HG03095 (cell line): ENCODE data around the gene HSD11B1L.

Experiments
- ATAC-seq: cut with Tn5 transposase; IDR thresholded peaks from one replicate; pipeline ENCODE4 v1.9.1; 2021; ENCODE audit warnings: moderate library complexity; ENCODE audit not compliant: unreplicated experiment

HSD11B1L gene

GRCh38 chr19:5680437-5681368 lies at the start of gene HSD11B1L, which contains the start of gene MICOS13:
TSS of gene HSD11B1L (plus strand) at chr19:5681027. CDS start at chr19:5684833, 3,806 bp downstream.
TSS of gene MICOS13 (minus strand) at chr19:5680516. CDS start at chr19:5680486, 30 bp downstream.
- peak; percentile 82 for ATAC-seq

- no peak for ATAC-seq
Measured at GRCh38 chr19:5631567-5632240, 49.1 kb upstream of the HSD11B1L start.

- no peak for ATAC-seq
Measured at GRCh38 chr19:5632241-5632612, 48.6 kb upstream of the HSD11B1L start.

GRCh38 chr19:5632657-5633056 lies 48.2 kb upstream of the HSD11B1L start:
- no peak for ATAC-seq

GRCh38 chr19:5635427-5635826 lies 45.4 kb upstream of the HSD11B1L start:
- no peak for ATAC-seq

- no peak for ATAC-seq
Measured at GRCh38 chr19:5637971-5638370, 42.9 kb upstream of the HSD11B1L start.

- ATAC-seq, result no peak
Measured at GRCh38 chr19:5641171-5641570, 39.7 kb upstream of the HSD11B1L start.

- no peak for ATAC-seq
Measured at GRCh38 chr19:5642204-5642603, 38.6 kb upstream of the HSD11B1L start.

- ATAC-seq, result no peak
Measured at GRCh38 chr19:5643060-5643459, 37.8 kb upstream of the HSD11B1L start.

GRCh38 chr19:5644037-5644436 lies 36.8 kb upstream of the HSD11B1L start:
- ATAC-seq, result no peak

- no peak for ATAC-seq
Measured at GRCh38 chr19:5645409-5645808, 35.4 kb upstream of the HSD11B1L start.

- no peak for ATAC-seq
Measured at GRCh38 chr19:5646703-5647102, 34.1 kb upstream of the HSD11B1L start.

- ATAC-seq, result no peak
Measured at GRCh38 chr19:5648464-5648863, 32.4 kb upstream of the HSD11B1L start.

GRCh38 chr19:5651361-5651760 lies 29.5 kb upstream of the HSD11B1L start:
- no peak for ATAC-seq

GRCh38 chr19:5652261-5652660 lies 28.6 kb upstream of the HSD11B1L start:
- ATAC-seq, result no peak

GRCh38 chr19:5654931-5655330 lies 25.9 kb upstream of the HSD11B1L start:
- no peak for ATAC-seq

GRCh38 chr19:5655412-5655811 lies 25.4 kb upstream of the HSD11B1L start:
- no peak for ATAC-seq

GRCh38 chr19:5661483-5661882 lies 19.3 kb upstream of the HSD11B1L start:
- ATAC-seq, result no peak

- no peak for ATAC-seq
Measured at GRCh38 chr19:5663904-5664303, 16.9 kb upstream of the HSD11B1L start.

- ATAC-seq, result no peak
Measured at GRCh38 chr19:5664515-5664914, 16.3 kb upstream of the HSD11B1L start.

GRCh38 chr19:5665781-5666513 lies 14.9 kb upstream of the HSD11B1L start:
- ATAC-seq, result no peak
